IMR-90 (cell line): Measurements from ENCODE around the gene DRC7.

ENCODE experiments used
- BHLHE40 ChIP-seq: fragments of 150-350 bp; IDR thresholded peaks from 2 replicates; pipeline ENCODE4 v1.6.1; 2016; ENCODE audit warnings: mild to moderate bottlenecking, low read depth, low read length
- CEBPB ChIP-seq: IDR thresholded peaks from 2 replicates; pipeline ENCODE4 v1.6.1; 2012; ENCODE audit warnings: low read depth, low read length, improper control_type of control experiment
- FOS ChIP-seq: fragments of 150-350 bp; IDR thresholded peaks from 2 replicates; pipeline ENCODE4 v1.6.1; 2016; ENCODE audit warnings: low read depth, low read length
- MAFK ChIP-seq: IDR thresholded peaks from 2 replicates; pipeline ENCODE4 v1.6.1; 2012; ENCODE audit warnings: low read depth, low read length, improper control_type of control experiment
- MAZ ChIP-seq: IDR thresholded peaks from 2 replicates; pipeline ENCODE4 v1.6.1; 2012; ENCODE audit warnings: low read depth, mild to moderate bottlenecking, low read length, improper control_type of control experiment, moderate library complexity, borderline replicate concordance
- NFE2L2 ChIP-seq: fragments of 150-350 bp; IDR thresholded peaks from 2 replicates; pipeline ENCODE4 v1.6.1; 2016; ENCODE audit warnings: low read depth, mild to moderate bottlenecking, low read length
- POLR2A ChIP-seq: IDR thresholded peaks from 2 replicates; pipeline ENCODE4 v1.6.1; 2012; ENCODE audit warnings: mild to moderate bottlenecking, low read depth, low read length
- RAD21 ChIP-seq: IDR thresholded peaks from 2 replicates; pipeline ENCODE4 v1.6.1; 2012; ENCODE audit warnings: low read length, improper control_type of control experiment
- RCOR1 ChIP-seq: IDR thresholded peaks from 2 replicates; pipeline ENCODE4 v1.6.1; 2012; ENCODE audit warnings: mild to moderate bottlenecking, low read length, improper control_type of control experiment; ENCODE audit not compliant: insufficient replicate concordance
- RFX5 ChIP-seq: IDR thresholded peaks from 2 replicates; pipeline ENCODE4 v1.8.0; 2012; ENCODE audit warnings: low read depth, mild to moderate bottlenecking, low read length, moderate library complexity
- SMC3 ChIP-seq: fragments of 150-350 bp; IDR thresholded peaks from 2 replicates; pipeline ENCODE4 v1.6.1; 2016; ENCODE audit warnings: low read depth, mild to moderate bottlenecking, antibody characterized with exemption, low read length, moderate library complexity
- TF ChIP-seq, protein P1 (sequence below): conservative IDR thresholded peaks from 2 replicates; pipeline ENCODE4 v1.5.1; 2012; ENCODE audit warnings: mild to moderate bottlenecking, low read depth, low read length, improper control_type of control experiment
- TF ChIP-seq, protein P2 (sequence below): fragments of 150-350 bp; IDR thresholded peaks from 2 replicates; pipeline ENCODE4 v1.6.1; 2017; ENCODE audit warnings: mild to moderate bottlenecking, antibody characterized with exemption, low read length, low read depth
- TF ChIP-seq, protein P3 (sequence below): fragments of 150-350 bp; IDR thresholded peaks from 2 replicates; pipeline ENCODE4 v1.6.1; 2016; ENCODE audit warnings: low read depth, mild to moderate bottlenecking, low read length, moderate library complexity, borderline replicate concordance

DNA sequence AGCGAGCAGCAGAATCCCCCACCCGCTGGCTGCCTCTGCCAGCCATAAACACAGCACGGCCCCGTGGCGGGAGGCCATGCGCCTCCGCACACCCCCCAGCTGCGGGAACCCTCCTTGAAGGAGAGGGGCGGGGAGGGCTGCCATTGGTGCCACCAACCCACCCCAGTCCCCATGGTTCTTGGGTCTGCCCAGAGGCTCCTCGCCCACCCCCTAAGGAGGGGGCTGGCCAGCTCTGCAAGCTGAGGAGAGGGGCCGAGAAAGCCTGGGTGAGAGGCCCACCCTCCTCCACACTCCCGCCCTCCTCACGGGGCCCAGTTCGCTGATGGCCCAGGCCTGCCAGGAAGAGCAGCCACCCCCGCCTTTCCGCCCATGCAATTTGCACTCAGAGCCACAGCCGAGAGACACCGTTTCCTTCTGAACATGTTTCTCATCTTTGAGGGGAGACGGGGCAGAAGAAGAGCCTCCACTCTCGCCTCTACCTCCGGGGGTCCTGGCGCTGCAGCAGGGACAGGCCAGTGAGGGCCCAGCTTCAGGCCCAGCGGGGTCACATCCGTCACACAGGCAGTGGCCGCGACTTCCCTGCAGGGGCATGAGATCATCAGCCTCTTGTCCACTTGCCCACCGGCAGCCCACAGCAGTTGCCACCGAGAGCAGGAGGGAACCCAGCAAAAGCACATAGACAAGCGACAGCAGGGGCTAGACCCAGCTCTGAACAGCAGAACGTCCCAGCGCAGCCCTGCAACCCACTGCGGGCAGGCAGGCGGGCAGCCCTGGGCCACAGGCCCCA, 63.9 kb downstream of the DRC7 start:
- TF ChIP-seq, protein P1, sequence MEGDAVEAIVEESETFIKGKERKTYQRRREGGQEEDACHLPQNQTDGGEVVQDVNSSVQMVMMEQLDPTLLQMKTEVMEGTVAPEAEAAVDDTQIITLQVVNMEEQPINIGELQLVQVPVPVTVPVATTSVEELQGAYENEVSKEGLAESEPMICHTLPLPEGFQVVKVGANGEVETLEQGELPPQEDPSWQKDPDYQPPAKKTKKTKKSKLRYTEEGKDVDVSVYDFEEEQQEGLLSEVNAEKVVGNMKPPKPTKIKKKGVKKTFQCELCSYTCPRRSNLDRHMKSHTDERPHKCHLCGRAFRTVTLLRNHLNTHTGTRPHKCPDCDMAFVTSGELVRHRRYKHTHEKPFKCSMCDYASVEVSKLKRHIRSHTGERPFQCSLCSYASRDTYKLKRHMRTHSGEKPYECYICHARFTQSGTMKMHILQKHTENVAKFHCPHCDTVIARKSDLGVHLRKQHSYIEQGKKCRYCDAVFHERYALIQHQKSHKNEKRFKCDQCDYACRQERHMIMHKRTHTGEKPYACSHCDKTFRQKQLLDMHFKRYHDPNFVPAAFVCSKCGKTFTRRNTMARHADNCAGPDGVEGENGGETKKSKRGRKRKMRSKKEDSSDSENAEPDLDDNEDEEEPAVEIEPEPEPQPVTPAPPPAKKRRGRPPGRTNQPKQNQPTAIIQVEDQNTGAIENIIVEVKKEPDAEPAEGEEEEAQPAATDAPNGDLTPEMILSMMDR: no peak
- TF ChIP-seq POLR2A (no peak), MAFK (no peak), NFE2L2 (no peak), RCOR1 (no peak), SMC3 (no peak), RAD21 (no peak), CEBPB (no peak), MAZ (no peak), BHLHE40 (no peak), FOS (no peak), RFX5 (no peak)
- TF ChIP-seq, protein P2, sequence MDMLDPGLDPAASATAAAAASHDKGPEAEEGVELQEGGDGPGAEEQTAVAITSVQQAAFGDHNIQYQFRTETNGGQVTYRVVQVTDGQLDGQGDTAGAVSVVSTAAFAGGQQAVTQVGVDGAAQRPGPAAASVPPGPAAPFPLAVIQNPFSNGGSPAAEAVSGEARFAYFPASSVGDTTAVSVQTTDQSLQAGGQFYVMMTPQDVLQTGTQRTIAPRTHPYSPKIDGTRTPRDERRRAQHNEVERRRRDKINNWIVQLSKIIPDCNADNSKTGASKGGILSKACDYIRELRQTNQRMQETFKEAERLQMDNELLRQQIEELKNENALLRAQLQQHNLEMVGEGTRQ: no peak
- TF ChIP-seq, protein P3, sequence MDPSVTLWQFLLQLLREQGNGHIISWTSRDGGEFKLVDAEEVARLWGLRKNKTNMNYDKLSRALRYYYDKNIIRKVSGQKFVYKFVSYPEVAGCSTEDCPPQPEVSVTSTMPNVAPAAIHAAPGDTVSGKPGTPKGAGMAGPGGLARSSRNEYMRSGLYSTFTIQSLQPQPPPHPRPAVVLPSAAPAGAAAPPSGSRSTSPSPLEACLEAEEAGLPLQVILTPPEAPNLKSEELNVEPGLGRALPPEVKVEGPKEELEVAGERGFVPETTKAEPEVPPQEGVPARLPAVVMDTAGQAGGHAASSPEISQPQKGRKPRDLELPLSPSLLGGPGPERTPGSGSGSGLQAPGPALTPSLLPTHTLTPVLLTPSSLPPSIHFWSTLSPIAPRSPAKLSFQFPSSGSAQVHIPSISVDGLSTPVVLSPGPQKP: no peak
